ENCODE data around the gene SAMHD1.
"Not testable (repeated sequence)": the region's sequence is repeated elsewhere in the genome, so short reads cannot be mapped to it uniquely, and the experiment has no call there.

- TF ChIP-seq EP300, CTCF, POLR2A, POLR2AphosphoS5 (IDR thresholded peaks at IDR 0.05): not testable (repeated sequence)
Measured at GRCh38 chr20:36875093-36875492, 76.4 kb downstream of the SAMHD1 start.
